GM12874 (cell line): ENCODE data around the gene DGAT2L6.

Experiments
- TF ChIP-seq, protein P1 (sequence below): IDR thresholded peaks from 2 replicates; pipeline ENCODE4 v1.5.1; 2011; ENCODE audit warnings: low read depth, mild to moderate bottlenecking, control low read depth, low read length, moderate library complexity; ENCODE audit not compliant: insufficient read depth

DGAT2L6 gene

DNA sequence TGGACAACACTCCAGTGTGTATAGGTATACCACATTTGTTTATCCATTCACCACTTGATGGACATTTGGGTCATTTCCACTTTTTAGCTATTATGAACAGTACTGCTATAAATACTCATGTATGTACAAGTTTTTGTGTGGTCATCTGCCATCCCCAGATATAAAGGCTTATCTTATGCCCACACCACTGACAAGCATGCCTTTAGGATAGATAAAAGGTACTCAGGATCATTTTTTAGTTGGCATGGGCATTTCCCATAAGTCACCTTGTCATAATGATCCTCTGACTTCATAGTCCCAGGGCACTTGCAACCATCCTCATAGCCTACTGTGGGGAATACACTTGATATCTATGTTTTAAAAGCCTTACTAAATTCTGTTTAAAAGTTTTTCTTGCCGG is 63.5 kb downstream of the DGAT2L6 start:
- TF ChIP-seq, protein P1, sequence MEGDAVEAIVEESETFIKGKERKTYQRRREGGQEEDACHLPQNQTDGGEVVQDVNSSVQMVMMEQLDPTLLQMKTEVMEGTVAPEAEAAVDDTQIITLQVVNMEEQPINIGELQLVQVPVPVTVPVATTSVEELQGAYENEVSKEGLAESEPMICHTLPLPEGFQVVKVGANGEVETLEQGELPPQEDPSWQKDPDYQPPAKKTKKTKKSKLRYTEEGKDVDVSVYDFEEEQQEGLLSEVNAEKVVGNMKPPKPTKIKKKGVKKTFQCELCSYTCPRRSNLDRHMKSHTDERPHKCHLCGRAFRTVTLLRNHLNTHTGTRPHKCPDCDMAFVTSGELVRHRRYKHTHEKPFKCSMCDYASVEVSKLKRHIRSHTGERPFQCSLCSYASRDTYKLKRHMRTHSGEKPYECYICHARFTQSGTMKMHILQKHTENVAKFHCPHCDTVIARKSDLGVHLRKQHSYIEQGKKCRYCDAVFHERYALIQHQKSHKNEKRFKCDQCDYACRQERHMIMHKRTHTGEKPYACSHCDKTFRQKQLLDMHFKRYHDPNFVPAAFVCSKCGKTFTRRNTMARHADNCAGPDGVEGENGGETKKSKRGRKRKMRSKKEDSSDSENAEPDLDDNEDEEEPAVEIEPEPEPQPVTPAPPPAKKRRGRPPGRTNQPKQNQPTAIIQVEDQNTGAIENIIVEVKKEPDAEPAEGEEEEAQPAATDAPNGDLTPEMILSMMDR = no peak

- TF ChIP-seq, protein P1 = no peak
These were observed 64.2 kb downstream of the DGAT2L6 start for GRCh38 chrX:70241501-70241900.

DNA sequence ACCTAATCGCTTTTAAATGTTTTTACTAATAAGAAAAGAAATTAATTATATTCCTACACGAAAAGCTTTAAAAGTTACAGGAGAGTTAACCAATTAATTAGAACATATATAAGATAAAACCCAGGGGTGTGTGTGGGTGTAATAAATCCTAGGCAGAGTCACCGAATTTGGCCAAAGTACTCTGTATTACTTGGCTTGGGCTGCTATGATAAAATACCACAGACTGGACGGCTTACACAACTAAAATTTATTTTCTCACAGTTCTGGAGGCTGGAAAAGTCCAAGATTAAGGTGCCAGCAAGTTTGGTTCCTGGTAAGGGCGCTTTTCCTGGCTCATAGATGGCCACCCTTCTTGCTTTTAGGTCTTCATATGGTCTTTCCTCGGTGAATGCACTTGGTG is 67.6 kb downstream of the DGAT2L6 start:
- TF ChIP-seq, protein P1 = no peak

- TF ChIP-seq, protein P1 = no peak
These were observed 70.0 kb downstream of the DGAT2L6 start for GRCh38 chrX:70247252-70247651.

GRCh38 chrX:70252491-70252890 is 75.2 kb downstream of the DGAT2L6 start:
- TF ChIP-seq, protein P1 = no peak

GRCh38 chrX:70253377-70254062 is 76.2 kb downstream of the DGAT2L6 start:
- TF ChIP-seq, protein P1 = no peak

DNA sequence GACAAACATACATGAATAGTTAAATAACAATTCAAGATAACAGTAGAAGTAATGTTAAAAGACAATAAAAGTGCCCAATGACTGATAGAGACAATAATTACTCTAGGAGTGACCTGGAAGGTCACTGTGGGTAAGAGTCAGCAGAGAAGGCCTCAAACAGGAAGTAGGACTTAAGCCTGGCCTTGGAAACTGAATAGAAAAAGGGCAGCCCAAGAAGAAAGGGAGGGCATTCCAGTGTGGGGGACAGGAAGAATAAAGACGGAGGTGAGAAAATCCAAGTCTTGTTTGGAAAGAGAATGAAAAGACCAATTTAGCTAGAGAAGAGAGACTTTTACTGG is 76.7 kb downstream of the DGAT2L6 start:
- TF ChIP-seq, protein P1 = no peak
